Measurements from ENCODE around the gene YBX1. TPM values are rescaled to one million over a fixed set of nuclear protein-coding genes. Genes with fewer than 3 reads are reported as not detected.

The YBX1 gene
- total RNA-seq, 2 experiments from 2014 or later: 1,773 to 1,887 TPM

DNA sequence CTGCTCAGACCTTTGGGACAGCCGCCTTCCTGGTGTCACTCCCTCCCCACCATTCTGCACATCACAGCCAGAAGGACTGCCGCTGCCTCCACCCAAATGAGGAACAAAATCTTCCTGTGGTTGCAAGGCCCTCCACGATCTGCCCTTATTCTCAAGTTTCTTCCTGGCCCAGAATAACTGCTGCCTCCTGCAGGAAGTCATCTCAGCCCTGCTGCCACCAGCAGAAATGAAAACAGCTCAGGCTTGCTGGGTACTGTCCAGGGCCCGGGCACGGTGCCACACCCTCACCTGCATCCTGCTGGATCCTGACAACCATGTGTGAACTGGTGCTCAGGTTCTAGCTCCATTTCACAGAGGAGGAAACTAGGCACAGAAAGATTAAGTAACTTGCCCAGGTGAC, 55.0 kb downstream of the YBX1 start:
- H3K27ac Mint-ChIP-seq: no peak overlapping the region
- H3K4me3 Mint-ChIP-seq: no peak overlapping the region
- H3K27me3 Mint-ChIP-seq (ENCODE audit: low read depth): no peaks in the 10 kb centered on the region
- no peaks in the 10 kb centered on the region for H3K36me3 Mint-ChIP-seq (ENCODE audit: low read depth)
- intact Hi-C loops (cut with micrococcal nuclease): no loop called here
- DNase-seq: no peak
- H3K9me3 Mint-ChIP-seq: no peaks in the 10 kb centered on the region
- H3K4me1 Mint-ChIP-seq (ENCODE audit: low read depth): peaks cover 8% of the 10 kb centered on the region
- CTCF ChIA-PET: interaction anchor here (0.8 to 1.4 kb wide), 2 partner anchors 10 to 29 kb away, joined by 3 to 4 read pairs; partner anchors contain the start of gene P3H1

DNA sequence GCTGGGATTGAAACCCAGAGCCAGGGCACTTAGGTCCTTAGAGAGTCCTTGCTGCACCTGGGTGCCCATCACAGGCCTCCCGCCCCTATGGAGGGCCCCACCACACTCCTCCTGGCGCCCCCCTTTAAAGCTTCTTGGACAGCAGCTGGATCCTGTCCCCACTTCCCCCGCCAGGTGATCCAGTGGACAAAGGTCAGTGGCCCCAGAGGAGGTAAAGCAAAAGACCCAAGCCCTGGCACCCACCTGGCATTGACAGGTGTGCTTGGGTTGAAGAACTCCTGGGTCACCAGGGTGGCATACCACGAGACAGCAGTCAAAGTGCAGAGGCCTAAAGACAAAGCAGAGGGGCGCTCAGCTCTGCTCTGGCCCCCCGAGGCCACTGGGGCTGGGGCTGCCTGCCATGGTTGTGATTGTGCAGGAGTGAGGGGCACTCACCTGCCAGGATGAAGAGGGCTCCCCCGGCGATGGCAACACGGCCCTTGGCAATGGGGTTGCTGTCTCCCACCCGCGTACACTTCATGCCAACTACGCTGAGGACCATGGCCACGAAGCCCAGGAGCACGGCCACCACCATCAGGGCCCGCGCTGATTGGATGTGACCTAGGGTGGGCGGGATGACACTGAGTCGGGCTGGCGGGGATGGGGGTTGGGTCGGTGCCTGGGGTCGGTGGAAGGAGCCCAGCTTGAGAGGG, 55.9 kb downstream of the YBX1 start:
- Mint-ChIP-seq H3K27ac (no peak overlapping the region), H3K9me3 (no peaks in the 10 kb centered on the region), H3K4me1 (ENCODE audit: low read depth) (peaks cover 8% of the 10 kb centered on the region), H3K36me3 (ENCODE audit: low read depth) (no peaks in the 10 kb centered on the region), H3K4me3 (no peak overlapping the region), H3K27me3 (ENCODE audit: low read depth) (no peaks in the 10 kb centered on the region)
- intact Hi-C loops (cut with micrococcal nuclease): no loop called here
- CTCF ChIA-PET: interaction anchor here (1.4 kb wide), 2 partner anchors 9 to 28 kb away, joined by 4 to 5 read pairs; partner anchors contain the start of gene P3H1
- DNase-seq: no peak

DNA sequence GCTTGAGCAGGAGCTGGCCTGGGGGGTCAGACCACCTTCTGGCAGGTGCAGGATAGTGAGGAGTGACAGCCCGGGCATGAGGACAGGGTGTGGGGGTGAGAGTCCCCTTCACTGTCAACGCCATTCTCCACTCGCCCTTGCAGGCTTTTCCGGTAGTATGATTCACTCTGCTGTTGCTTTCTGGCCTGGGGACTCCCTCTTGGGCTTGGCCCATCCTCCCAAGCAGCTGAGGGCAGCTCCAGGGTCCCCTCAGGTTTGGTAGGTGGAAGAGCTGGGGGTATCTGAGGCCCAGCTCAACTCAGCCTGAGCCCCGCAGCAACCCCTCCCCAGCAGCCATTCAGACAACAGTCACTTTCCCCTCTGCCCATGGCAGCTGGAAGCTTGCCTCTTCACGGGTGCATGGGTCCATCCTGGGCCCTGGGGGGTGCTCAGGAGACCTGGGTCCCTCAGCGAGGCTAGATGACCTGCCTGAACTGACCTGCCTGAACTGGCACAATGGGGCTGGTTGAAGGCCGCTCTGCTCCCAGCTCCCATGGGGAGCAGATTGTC, 56.5 kb downstream of the YBX1 start:
- Mint-ChIP-seq H3K36me3 (ENCODE audit: low read depth) (no peaks in the 10 kb centered on the region), H3K27me3 (ENCODE audit: low read depth) (no peaks in the 10 kb centered on the region), H3K4me1 (ENCODE audit: low read depth) (peaks cover 8% of the 10 kb centered on the region), H3K27ac (no peak overlapping the region), H3K9me3 (no peaks in the 10 kb centered on the region), H3K4me3 (no peak overlapping the region)
- no peak for DNase-seq
- intact Hi-C loops (cut with micrococcal nuclease): no loop called here
- CTCF ChIA-PET: interaction anchor here (1.4 kb wide), 1 partner anchor 8 kb away, joined by 5 read pairs; no protein-coding TSS in a partner anchor

DNA sequence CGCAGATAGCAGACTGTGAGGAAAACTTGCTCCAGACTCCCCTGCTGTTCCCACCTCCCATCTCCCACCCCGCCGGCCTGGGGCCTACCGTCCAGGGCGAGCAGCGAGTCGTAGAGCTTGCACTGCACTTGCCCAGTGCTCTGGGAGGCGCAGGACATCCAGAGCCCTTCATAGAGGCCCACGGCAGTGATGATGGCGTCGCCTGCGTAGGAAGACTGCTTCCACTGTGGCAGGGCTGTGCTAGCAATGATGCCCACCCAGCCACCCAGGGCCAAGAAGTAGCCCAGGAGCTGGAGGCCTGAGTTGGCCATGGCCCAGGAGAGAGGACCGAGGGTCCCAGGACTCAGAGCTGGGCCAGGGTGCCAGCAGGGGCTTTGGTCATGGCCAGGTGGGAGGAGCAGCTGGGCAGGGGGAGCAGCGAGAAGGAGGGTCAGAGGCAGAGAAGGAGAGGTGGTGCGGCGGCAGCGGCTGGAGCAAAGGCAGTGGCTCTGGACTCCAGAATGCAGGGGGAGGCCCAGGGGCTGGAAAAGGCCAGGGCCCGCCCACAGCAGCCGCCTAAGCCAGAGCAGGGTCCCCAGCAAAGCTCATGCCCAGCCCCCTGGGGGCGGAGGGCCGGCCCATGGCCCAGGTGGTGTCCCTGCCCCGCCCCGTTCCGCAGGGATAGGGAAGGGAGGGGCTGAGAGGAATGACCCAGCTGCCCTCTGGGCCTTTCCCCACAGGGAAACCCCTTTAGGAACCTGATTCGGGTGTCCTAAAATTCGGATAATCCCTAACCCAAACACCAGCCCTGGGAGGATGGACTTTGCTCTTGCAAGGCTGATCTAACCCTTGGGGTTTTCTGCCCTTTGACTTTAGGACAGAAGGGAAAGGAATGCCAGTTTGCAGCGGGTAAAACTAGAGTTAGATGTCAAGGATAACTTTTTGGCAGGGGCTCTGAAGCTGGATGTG, 57.8 kb downstream of the YBX1 start, which contains the start of gene CLDN19:
TSS of gene CLDN19 (minus strand) at position 484 of the 948 bp plus-strand sequence. CDS start at position 311, 173 bp downstream.
- intact Hi-C loops (cut with micrococcal nuclease): no loop called here
- H3K4me1 Mint-ChIP-seq (ENCODE audit: low read depth): peaks cover 8% of the 10 kb centered on the region

DNA sequence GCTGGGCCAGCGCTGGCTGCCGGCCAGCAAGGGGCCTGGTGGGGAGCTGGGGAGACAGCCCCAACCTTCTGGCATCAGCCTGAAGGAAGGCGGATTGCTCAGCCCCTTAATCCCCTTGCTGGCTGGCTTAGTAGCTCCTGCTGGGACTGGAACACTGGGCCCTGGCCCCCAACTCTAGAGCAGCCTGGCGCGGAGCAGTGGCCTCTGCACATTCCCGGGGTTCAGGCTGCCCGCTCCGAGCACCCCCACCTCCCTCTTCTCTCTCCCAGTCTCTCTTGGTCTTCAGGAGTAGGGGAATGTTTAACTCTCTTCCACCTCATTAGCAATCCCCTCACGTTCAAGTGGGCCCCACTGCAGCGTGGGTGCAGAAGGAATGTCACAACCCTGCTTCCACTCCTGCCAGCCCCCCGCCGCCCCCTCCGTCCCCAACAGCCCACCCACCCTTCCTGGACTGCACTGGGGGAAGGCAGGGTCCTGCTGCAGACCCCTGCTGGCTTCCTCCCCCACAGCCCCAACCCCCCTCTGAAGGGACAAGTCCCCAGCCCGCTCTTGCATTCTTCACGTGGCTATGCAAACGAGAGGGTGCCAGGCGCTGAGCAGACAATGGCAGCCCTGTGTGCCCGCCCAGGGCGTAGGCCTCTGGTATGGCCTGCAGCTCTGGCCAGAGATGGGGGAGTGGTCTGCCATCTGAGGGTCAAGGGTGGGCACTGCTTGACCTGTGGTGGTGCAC, 58.8 kb downstream of the YBX1 start:
- CTCF ChIA-PET: no interaction called here
- Mint-ChIP-seq H3K4me3 (no peak overlapping the region), H3K27me3 (ENCODE audit: low read depth) (no peaks in the 10 kb centered on the region), H3K27ac (no peak overlapping the region), H3K36me3 (ENCODE audit: low read depth) (no peaks in the 10 kb centered on the region), H3K9me3 (no peaks in the 10 kb centered on the region), H3K4me1 (ENCODE audit: low read depth) (peaks cover 8% of the 10 kb centered on the region)
- intact Hi-C loops (cut with micrococcal nuclease): no loop called here
- no peak for DNase-seq

More for the DNA sequence above, 57.8 kb downstream of the YBX1 start, which contains the start of gene CLDN19:
- H3K9me3 Mint-ChIP-seq: no peaks in the 10 kb centered on the region
- H3K27ac Mint-ChIP-seq: no peak within 1 kb of the TSS
- no peaks in the 10 kb centered on the region for H3K27me3 Mint-ChIP-seq (ENCODE audit: low read depth)
- no peaks in the 10 kb centered on the region for H3K36me3 Mint-ChIP-seq (ENCODE audit: low read depth)
- no peak within 1 kb of the TSS for H3K4me3 Mint-ChIP-seq
- DNase-seq: no peak
- CTCF ChIA-PET: no interaction called here

DNA sequence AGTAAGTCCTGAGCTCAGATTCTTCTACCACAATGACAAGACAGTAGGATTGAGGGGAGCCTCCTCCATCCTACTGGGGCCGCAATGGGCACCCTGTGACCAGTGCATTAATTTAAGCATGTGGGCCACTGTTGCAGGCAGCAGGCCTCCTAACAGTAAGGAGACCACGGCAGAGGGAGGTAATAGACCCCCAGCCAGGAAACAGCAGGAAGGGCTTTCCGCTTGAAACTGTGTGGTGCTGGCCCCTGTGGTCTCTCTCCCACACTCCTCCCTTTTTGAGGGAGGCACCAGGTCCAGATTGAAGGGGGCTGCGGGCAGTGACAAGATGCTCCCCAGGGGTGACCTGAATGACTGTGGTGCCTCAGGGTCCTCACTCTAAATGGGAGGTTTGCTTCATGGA, 59.5 kb downstream of the YBX1 start:
- intact Hi-C loops (cut with micrococcal nuclease): no loop called here
- Mint-ChIP-seq H3K27me3 (ENCODE audit: low read depth) (no peaks in the 10 kb centered on the region), H3K9me3 (no peaks in the 10 kb centered on the region), H3K27ac (no peak overlapping the region), H3K4me3 (no peak overlapping the region), H3K36me3 (ENCODE audit: low read depth) (no peaks in the 10 kb centered on the region), H3K4me1 (ENCODE audit: low read depth) (peaks cover 7% of the 10 kb centered on the region)
- DNase-seq: no peak
- CTCF ChIA-PET: no interaction called here

DNA sequence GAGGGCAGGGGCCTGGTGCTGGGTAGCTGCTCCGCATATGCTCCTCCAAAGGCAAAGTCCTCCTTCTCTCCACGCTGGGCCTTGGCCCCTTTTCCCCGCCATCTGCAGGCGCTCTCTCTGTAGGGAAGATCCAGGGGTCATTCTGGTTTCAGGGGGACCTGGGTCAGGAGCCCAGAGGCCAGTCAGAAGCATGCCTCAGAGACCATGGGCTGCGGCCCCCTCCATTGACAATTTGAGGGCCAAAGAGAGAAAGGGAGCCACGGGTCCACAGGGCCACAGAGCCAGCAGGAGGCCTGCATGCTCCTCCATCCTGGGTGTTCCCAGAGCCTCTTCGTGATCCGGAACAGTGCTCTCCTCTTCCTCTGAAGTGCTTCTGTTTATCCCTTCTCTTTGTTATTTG, 59.9 kb downstream of the YBX1 start:
- no peak overlapping the region for H3K4me3 Mint-ChIP-seq
- intact Hi-C loops (cut with micrococcal nuclease): no loop called here
- H3K36me3 Mint-ChIP-seq (ENCODE audit: low read depth): no peaks in the 10 kb centered on the region
- H3K27ac Mint-ChIP-seq: no peak overlapping the region
- no peaks in the 10 kb centered on the region for H3K9me3 Mint-ChIP-seq
- H3K4me1 Mint-ChIP-seq (ENCODE audit: low read depth): peaks cover 3% of the 10 kb centered on the region
- no peak for DNase-seq
- CTCF ChIA-PET: no interaction called here
- no peaks in the 10 kb centered on the region for H3K27me3 Mint-ChIP-seq (ENCODE audit: low read depth)

DNA sequence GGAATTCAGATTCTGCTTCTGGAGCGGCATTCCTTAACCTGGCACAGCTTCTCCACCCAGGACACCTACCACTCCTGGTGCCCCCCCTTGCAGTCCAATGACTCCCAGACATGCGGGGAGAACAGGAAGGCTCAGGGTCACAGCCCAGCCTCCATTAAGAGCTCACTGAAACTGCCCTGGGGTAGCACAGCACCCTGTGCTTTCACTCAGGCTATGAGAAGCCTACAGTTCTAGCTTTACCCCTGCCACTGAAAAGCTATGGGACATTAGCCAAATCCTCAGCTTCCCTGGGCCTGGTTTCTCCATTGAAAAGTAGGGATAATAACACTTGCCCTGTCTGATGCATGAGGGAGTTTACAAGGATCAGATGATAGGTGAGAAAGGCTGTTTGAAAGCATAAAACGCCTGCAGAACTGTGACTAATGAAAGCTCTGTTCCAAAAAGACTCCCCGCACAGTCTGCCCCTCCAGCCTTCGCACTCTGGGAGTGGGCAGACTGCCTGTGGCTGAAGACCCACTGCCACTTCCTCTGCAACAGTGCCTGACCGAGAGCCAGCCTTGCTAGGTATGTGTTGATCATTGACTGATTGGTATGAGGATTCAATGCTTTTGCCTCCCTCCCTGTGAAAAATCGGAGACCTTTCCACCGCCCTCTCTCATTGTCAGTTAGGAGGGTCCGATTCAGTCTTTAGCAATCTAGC, 60.5 kb downstream of the YBX1 start:
- CTCF ChIA-PET: interaction anchor here (1.2 kb wide), 1 partner anchor 164 kb away, joined by 3 read pairs; no protein-coding TSS in a partner anchor
- Mint-ChIP-seq H3K4me1 (ENCODE audit: low read depth) (no peaks in the 10 kb centered on the region), H3K27ac (no peak overlapping the region), H3K9me3 (no peaks in the 10 kb centered on the region), H3K36me3 (ENCODE audit: low read depth) (no peaks in the 10 kb centered on the region), H3K4me3 (no peak overlapping the region), H3K27me3 (ENCODE audit: low read depth) (no peaks in the 10 kb centered on the region)
- DNase-seq: no peak
- intact Hi-C loops (cut with micrococcal nuclease): no loop called here

DNA sequence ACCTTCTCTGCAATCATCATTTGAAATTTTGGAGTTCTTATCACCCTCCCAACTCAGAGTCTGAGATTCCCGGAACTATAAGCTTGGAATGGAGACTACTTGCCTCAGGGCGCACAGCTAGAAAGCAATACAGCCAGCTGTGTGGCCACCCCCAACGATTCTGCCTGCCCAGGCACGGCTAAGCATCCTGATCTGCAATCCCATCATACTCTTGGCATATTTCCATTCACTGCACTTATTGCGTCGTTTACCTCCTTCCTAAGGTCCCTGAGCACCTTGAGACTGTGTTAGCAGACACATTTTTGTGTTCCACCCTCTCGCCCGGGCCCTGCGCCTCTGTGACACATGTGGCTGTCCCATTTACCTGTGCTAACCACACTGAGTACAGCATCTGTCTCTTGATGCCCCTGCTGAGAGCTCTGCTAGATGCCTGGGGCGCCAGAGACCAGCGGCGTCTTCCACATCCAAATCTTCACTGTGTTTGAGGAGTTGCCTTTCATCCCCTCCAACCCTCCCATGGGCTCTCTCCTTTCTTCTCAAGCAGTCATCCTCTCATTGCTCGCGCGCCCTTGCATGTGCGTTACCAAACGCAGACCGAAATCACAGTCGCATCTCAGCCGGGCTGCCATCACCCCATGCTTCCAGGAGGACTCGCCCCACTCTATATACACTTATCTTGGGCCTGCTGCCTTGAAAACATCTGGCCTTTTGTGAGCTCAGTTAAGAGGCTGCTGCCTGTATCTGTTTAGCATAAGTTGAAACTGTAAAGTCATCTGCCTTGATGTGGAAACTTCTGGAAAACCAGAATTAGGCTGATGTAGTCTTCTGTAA, 61.3 kb downstream of the YBX1 start:
- H3K36me3 Mint-ChIP-seq (ENCODE audit: low read depth): no peaks in the 10 kb centered on the region
- H3K27ac Mint-ChIP-seq: no peak overlapping the region
- H3K4me1 Mint-ChIP-seq (ENCODE audit: low read depth): no peaks in the 10 kb centered on the region
- intact Hi-C loops (cut with micrococcal nuclease): no loop called here
- no peaks in the 10 kb centered on the region for H3K9me3 Mint-ChIP-seq
- no peak overlapping the region for H3K4me3 Mint-ChIP-seq
- DNase-seq: no peak
- H3K27me3 Mint-ChIP-seq (ENCODE audit: low read depth): no peaks in the 10 kb centered on the region
- CTCF ChIA-PET: interaction anchor here (1.2 kb wide), 1 partner anchor 165 kb away, joined by 3 read pairs; no protein-coding TSS in a partner anchor

DNA sequence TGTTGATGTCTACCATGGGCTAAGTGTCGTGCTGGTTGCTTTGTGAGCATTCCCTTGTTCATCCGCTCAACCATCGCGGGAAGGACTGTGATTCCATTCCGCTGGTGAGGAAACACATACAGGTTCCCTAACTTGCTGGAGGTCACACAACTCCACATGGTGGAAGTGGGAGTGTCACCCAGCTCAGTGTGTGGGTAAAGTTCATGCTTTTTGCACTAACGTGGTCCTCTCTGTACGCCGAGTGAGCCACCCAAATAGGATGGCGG, 61.9 kb downstream of the YBX1 start:
- intact Hi-C loops (cut with micrococcal nuclease): no loop called here
- H3K4me3 Mint-ChIP-seq: no peak overlapping the region
- no peaks in the 10 kb centered on the region for H3K27me3 Mint-ChIP-seq (ENCODE audit: low read depth)
- H3K27ac Mint-ChIP-seq: no peak overlapping the region
- H3K36me3 Mint-ChIP-seq (ENCODE audit: low read depth): peaks cover 4% of the 10 kb centered on the region
- H3K4me1 Mint-ChIP-seq (ENCODE audit: low read depth): no peaks in the 10 kb centered on the region
- CTCF ChIA-PET: interaction anchor here (1.2 kb wide), 1 partner anchor 166 kb away, joined by 3 read pairs; no protein-coding TSS in a partner anchor
- H3K9me3 Mint-ChIP-seq: no peaks in the 10 kb centered on the region
- DNase-seq: no peak

DNA sequence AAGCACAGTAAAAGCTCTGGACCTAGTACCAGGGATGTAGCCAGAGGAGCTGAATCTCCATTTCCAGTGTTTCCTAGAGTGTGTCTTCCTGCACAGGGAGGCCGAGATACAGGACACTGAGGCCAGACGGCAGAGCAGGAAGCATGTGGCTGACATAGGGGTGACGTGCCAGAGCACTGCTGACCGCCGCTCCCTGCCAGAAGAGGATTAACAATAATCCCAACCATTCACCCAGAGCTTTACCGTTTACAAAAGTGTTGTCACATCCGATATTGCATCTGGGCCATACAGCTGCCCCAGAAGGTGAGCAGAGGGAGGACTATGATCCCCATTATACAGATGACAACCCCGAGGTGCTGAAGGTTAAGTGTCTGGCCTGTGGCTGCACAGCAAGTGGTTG, 63.6 kb downstream of the YBX1 start:
- no peak for DNase-seq
- H3K4me1 Mint-ChIP-seq (ENCODE audit: low read depth): no peaks in the 10 kb centered on the region
- no peak overlapping the region for H3K4me3 Mint-ChIP-seq
- H3K27ac Mint-ChIP-seq: no peak overlapping the region
- H3K9me3 Mint-ChIP-seq: no peaks in the 10 kb centered on the region
- peaks cover 9% of the 10 kb centered on the region for H3K36me3 Mint-ChIP-seq (ENCODE audit: low read depth)
- no peaks in the 10 kb centered on the region for H3K27me3 Mint-ChIP-seq (ENCODE audit: low read depth)
- intact Hi-C loops (cut with micrococcal nuclease): no loop called here
- CTCF ChIA-PET: interaction anchor here (0.6 to 2.1 kb wide), 6 partner anchors 8 to 602 kb away, joined by 3 to 9 read pairs (median 4); no protein-coding TSS in a partner anchor
